Thoracic aorta (tissue), 2 donors: Measurements from ENCODE around the gene ELAC2. TPM values are rescaled to one million over a fixed set of nuclear protein-coding genes. Genes with fewer than 3 reads are reported as not detected.

ENCODE experiments used
- ATAC-seq: fragments of 150-250 bp; one replicate; pipeline ENCODE4 v1.8.0; 2017; ENCODE audit warnings: low read depth; ENCODE audit not compliant: insufficient number of reproducible peaks, low FRiP score
- DNase-seq: peaks from one replicate; pipeline ENCODE4 v3.0.0-alpha.2; 2020; ENCODE audit warnings: low spot score
- H3K27ac ChIP-seq, 2 donors: fragments of 200-600 bp; sonication (generic); 1 replicate in 1 of 2; 2 replicates in 1 of 2; pipeline ENCODE4 v1.5.1; 2016; ENCODE audit warnings: mild to moderate bottlenecking in 2 of 2, moderate library complexity in 2 of 2
- H3K27me3 ChIP-seq: fragments of 200-600 bp; sonication (generic); replicated peaks from 2 replicates; pipeline ENCODE4 v1.6.0; 2016; ENCODE audit warnings: mild to moderate bottlenecking; ENCODE audit not compliant: insufficient read depth
- H3K36me3 ChIP-seq: fragments of 200-600 bp; sonication (generic); one replicate; pipeline ENCODE4 v1.5.1; 2016
- H3K4me1 ChIP-seq, 2 donors: fragments of 200-600 bp; sonication (generic); 1 replicate in 1 of 2; 2 replicates in 1 of 2; pipeline versions ENCODE4 v1.5.1 to v1.6.0; 2016; ENCODE audit warnings: low read depth in 2 of 2, mild to moderate bottlenecking in 1 of 2; ENCODE audit not compliant: control insufficient read depth in 1 of 2
- H3K4me3 ChIP-seq: fragments of 200-600 bp; sonication (generic); 2 replicates; pipeline ENCODE4 v1.5.1; 2016; ENCODE audit warnings: mild to moderate bottlenecking
- H3K9me3 ChIP-seq: fragments of 200-600 bp; sonication (generic); 2 replicates; pipeline ENCODE4 v1.5.1; 2016
- total RNA-seq, 2 donors: library from RNA; depleted of rRNA; stranded (reverse); fragments of >200 nt; gene quantifications; one replicate each; pipeline versions ENCODE4 v1.1.0 to v1.2.3, GENCODE V29; 2016
- TF ChIP-seq, protein P1 (sequence below): fragments of 200-600 bp; sonication (generic); IDR thresholded peaks from one replicate; pipeline ENCODE4 v1.5.1; 2019; ENCODE audit warnings: antibody characterized with exemption

The ELAC2 gene
- total RNA-seq, 2 donors from 2014 or later, result 50.2 to 81.3 TPM

DNA sequence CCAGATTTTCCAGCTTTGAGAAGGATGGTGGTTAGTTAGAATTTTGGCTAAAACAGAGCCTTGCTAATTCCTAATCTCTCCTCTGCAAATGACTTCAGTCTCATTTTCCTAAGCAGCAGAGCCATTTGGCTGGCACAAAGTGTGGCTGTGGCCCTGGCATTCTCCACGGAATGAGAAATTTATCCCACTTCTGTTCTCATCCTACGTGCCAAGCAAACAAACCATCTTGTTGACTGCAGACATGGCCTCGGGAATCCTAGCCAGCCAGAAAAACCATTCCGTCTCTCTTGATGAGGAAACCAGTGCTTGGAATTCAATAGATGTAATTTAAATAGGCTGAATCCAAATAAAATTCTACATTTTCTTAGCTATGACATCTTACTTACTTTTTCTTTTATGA lies 34.1 kb upstream of the ELAC2 start:
- no peaks in the 10 kb centered on the region for H3K9me3 ChIP-seq
- no peak overlapping the region for H3K27ac ChIP-seq
- no peaks in the 10 kb centered on the region for H3K36me3 ChIP-seq
- H3K4me3 ChIP-seq, result no peak overlapping the region
- DNase-seq (no peak), ATAC-seq (no peak)
- no peaks in the 10 kb centered on the region for H3K27me3 ChIP-seq
- no peaks in the 10 kb centered on the region for H3K4me1 ChIP-seq
- TF ChIP-seq, protein P1, sequence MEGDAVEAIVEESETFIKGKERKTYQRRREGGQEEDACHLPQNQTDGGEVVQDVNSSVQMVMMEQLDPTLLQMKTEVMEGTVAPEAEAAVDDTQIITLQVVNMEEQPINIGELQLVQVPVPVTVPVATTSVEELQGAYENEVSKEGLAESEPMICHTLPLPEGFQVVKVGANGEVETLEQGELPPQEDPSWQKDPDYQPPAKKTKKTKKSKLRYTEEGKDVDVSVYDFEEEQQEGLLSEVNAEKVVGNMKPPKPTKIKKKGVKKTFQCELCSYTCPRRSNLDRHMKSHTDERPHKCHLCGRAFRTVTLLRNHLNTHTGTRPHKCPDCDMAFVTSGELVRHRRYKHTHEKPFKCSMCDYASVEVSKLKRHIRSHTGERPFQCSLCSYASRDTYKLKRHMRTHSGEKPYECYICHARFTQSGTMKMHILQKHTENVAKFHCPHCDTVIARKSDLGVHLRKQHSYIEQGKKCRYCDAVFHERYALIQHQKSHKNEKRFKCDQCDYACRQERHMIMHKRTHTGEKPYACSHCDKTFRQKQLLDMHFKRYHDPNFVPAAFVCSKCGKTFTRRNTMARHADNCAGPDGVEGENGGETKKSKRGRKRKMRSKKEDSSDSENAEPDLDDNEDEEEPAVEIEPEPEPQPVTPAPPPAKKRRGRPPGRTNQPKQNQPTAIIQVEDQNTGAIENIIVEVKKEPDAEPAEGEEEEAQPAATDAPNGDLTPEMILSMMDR, result no peak

DNA sequence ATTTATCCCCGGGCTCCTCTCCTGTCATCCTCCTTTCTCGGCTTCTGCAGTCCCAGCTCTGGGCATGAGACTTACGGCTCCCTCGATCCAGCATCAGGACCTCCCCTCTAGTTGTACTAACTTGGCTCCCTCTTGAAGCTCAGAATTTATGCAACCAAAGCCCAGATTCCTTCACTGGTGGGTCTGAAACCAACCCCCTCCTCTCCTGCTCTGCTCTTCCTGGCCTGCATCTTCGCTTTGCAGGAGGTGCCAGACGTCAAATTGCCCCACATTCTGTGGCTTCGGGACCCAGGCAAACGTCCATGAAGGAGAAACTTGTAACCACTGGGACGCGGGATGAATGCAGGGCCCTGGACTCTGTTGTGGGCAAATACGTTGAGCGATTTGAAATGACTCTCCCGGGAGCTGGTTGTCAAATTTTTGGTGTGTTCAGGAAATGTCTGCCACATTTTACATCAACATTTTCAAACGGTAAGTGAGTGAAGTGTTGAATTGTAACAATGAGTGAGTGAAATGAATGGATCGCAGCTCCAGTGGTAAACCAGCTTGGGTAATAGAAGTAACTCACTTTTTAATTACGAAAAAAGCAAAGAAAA lies 29.3 kb upstream of the ELAC2 start:
- no peak overlapping the region for H3K4me3 ChIP-seq
- no peak overlapping the region for H3K27ac ChIP-seq
- H3K27me3 ChIP-seq, result no peaks in the 10 kb centered on the region
- TF ChIP-seq, protein P1, result no peak
- no peaks in the 10 kb centered on the region for H3K4me1 ChIP-seq
- no peak for DNase-seq
- no peaks in the 10 kb centered on the region for H3K36me3 ChIP-seq
- H3K9me3 ChIP-seq, result no peaks in the 10 kb centered on the region
- ATAC-seq, result no peak

DNA sequence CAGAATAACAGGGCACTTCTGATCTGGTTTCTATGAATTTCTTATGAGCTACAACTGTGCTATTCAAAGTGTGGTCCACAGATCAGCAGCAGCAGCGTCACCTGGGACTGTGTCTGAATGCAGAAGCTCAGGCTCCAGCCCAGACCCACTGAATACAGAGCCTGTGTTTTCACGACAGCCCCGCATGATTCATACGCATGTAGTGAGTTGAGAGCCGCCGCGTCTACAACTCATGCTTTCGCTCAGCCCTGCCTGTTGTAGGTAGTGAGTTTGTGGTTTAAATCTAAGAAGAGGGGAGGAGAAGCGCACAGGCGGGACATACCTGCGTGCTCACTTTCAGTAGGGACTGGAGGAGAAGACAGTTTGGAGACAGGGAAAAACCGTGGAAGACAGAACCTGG lies 28.5 kb upstream of the ELAC2 start:
- Histone ChIP-seq H3K36me3 (no peaks in the 10 kb centered on the region), H3K27me3 (no peaks in the 10 kb centered on the region), H3K9me3 (no peaks in the 10 kb centered on the region), H3K27ac (no peak overlapping the region), H3K4me3 (no peak overlapping the region), H3K4me1 (no peaks in the 10 kb centered on the region)
- no peak for DNase-seq
- ATAC-seq, result no peak
- TF ChIP-seq, protein P1, result no peak

DNA sequence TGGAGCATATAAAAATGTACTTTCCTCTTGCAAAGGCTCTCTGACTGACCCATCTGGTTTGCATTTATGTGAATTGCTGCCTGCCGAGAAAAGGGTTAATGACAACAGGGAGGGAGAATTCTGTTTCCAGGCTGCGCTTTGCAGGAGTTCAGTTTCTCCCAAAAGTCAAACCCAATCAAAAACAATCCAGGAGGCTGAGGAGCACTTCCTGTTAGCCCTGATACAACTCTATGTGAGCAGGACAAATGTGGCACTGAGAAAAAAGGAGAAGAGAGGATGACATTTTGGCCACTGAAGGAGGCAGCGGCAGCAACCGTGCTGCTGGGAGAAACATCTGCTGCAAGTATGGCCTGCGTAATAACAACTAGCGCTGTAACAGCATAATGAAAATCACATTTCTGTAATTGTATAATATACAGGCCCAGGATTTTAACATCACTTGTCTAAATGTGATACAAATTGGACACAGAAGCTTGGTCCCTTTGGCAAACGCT lies 26.8 kb upstream of the ELAC2 start:
- TF ChIP-seq, protein P1, result no peak
- no peaks in the 10 kb centered on the region for H3K9me3 ChIP-seq
- H3K36me3 ChIP-seq, result no peaks in the 10 kb centered on the region
- no peaks in the 10 kb centered on the region for H3K4me1 ChIP-seq
- H3K4me3 ChIP-seq, result no peak overlapping the region
- no peaks in the 10 kb centered on the region for H3K27me3 ChIP-seq
- ATAC-seq (no peak), DNase-seq (no peak)
- H3K27ac ChIP-seq, result no peak overlapping the region

DNA sequence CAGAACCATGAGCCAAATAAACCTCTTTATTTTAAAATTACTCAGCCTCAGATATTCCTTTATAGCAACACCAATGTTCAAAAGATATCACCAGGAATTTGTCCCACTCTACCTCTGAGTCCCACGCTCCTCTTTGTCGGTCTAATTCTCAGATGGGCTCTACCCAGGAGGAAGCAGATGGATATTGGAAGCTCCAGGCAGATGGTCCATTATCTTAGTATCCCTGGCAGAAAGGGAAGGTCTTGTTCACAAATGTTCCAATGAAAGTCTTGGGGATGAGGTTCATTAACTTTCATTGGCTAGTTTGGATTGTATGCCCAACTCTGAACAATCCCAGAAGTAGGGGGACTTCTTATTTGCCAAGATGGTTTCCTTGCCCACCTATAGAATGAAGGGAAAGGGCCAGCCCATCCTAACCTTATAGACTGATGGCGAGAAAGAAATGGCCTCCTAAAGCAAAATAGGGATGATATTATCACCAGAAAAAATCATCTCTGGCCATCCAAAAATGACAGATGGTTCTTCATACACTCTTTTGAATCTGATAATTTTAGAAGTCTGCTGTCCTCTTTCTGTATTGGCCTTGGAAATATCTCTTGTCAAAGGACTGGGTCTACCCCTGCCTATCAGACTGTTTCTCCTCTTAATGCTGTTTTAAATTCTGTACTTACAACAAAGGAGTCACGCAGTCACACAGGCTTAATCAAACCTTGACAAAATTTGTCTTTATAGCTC lies 21.3 kb upstream of the ELAC2 start:
- Histone ChIP-seq H3K4me1 (no peaks in the 10 kb centered on the region), H3K36me3 (no peaks in the 10 kb centered on the region), H3K27ac (no peak overlapping the region), H3K4me3 (no peak overlapping the region), H3K27me3 (no peaks in the 10 kb centered on the region), H3K9me3 (peaks cover 5% of the 10 kb centered on the region)
- TF ChIP-seq, protein P1, result no peak
- ATAC-seq (no peak), DNase-seq (no peak)
